ENCODE measurements around the gene LMBR1.

Gene LMBR1

DNA sequence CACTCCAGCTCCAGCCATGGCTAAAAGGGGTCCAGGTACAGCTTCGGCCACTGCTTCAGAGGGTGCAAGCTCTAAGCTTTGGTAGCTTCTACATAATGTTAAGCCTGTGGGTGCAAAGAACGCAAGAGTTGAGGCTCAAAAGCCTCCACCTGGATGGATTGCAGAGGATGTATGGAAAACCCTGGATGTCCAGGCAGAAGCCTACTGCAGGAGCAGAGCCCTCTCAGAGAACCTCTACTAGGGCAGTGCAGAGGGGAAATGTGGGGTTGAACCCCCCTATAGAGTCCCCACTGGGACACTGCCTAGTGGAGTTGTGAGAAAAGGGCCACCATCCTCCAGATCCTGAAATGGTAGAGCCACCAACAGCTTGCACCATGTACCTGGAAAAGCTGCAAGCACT is 263.1 kb downstream of the LMBR1 start:
- POLR2A ChIA-PET: no interaction called here
- no peak for DNase-seq (ENCODE audit: low read depth, low spot score)
- no peak overlapping the region for H3K4me3 ChIP-seq (ENCODE audit: low read depth, low read length)
- CTCF ChIA-PET: no interaction called here
- TF ChIP-seq, protein P1, sequence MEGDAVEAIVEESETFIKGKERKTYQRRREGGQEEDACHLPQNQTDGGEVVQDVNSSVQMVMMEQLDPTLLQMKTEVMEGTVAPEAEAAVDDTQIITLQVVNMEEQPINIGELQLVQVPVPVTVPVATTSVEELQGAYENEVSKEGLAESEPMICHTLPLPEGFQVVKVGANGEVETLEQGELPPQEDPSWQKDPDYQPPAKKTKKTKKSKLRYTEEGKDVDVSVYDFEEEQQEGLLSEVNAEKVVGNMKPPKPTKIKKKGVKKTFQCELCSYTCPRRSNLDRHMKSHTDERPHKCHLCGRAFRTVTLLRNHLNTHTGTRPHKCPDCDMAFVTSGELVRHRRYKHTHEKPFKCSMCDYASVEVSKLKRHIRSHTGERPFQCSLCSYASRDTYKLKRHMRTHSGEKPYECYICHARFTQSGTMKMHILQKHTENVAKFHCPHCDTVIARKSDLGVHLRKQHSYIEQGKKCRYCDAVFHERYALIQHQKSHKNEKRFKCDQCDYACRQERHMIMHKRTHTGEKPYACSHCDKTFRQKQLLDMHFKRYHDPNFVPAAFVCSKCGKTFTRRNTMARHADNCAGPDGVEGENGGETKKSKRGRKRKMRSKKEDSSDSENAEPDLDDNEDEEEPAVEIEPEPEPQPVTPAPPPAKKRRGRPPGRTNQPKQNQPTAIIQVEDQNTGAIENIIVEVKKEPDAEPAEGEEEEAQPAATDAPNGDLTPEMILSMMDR (IDR thresholded peaks at IDR 0.05; ENCODE audit: insufficient read depth, low read length, missing control alignments): no peak

DNA sequence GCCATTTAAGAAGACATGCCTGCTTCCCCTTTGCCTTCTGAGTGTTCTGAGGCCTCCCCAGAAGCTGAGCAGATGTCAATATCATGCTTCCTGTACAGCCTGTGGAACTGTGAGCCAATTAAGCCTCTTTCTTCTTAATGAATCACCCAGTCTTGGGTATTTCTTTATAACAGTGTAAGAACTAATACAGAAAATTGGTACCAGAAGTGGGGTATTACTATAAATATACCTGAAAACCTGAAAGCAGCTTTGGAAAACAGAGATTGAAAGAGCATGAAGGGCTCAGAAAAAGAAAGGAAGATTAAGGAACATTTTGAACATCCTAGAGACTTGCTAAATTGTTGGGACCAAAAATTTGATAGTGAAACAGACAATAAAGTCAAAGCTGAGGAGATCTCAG is 264.4 kb downstream of the LMBR1 start:
- ChIA-PET POLR2A (no interaction called here), CTCF (no interaction called here)

More for the DNA sequence above, 264.4 kb downstream of the LMBR1 start:
- no peak for DNase-seq (ENCODE audit: low read depth, low spot score)
- TF ChIP-seq, protein P1 (IDR thresholded peaks at IDR 0.05; ENCODE audit: insufficient read depth, low read length, missing control alignments): no peak
- H3K4me3 ChIP-seq (ENCODE audit: low read depth, low read length): no peak overlapping the region

Measured in AG04449 (cell line).